Fibroblast of the aortic adventitia (primary cell): ENCODE data around the gene ABCA2. TPM values are rescaled to one million over a fixed set of nuclear protein-coding genes. Genes with fewer than 3 reads are reported as not detected.

Experiments
- DNase-seq: peaks from one replicate; pipeline ENCODE4 v3.0.0-alpha.2; 2010; ENCODE audit warnings: low read depth
- H3K4me3 ChIP-seq: 2 replicates; pipeline ENCODE4 v1.5.1; 2011; ENCODE audit warnings: low read depth, mild to moderate bottlenecking, control low read depth, low read length, moderate library complexity
- CTCF ChIP-seq: IDR thresholded peaks from 2 replicates; pipeline ENCODE4 v1.5.1; 2011; ENCODE audit warnings: mild to moderate bottlenecking, low read length, control low read depth, inconsistent platforms; ENCODE audit not compliant: insufficient read depth
- total RNA-seq: library from RNA; depleted of rRNA; stranded (reverse); fragments of >200 nt; gene quantifications from 2 replicates; pipeline ENCODE4 v1.2.3, GENCODE V29; 2012; ENCODE audit warnings: low replicate concordance

ABCA2 gene
- total RNA-seq, 1 donor = 21.0 TPM

GRCh38 chr9:136962701-136963248 is 65.3 kb downstream of the ABCA2 start:
- no peak for DNase-seq
- TF ChIP-seq CTCF = no peak
- no peak overlapping the region for H3K4me3 ChIP-seq

GRCh38 chr9:136962163-136962562 is 65.9 kb downstream of the ABCA2 start:
- TF ChIP-seq CTCF = no peak
- no peak overlapping the region for H3K4me3 ChIP-seq
- DNase-seq = no peak

GRCh38 chr9:136961279-136962065 is 66.6 kb downstream of the ABCA2 start:
- peak; percentile 52 for DNase-seq
- no peak overlapping the region for H3K4me3 ChIP-seq
- no peak for TF ChIP-seq CTCF

GRCh38 chr9:136960938-136961275 is 67.1 kb downstream of the ABCA2 start:
- no peak for DNase-seq
- no peak for TF ChIP-seq CTCF
- no peak overlapping the region for H3K4me3 ChIP-seq

GRCh38 chr9:136960212-136960937 is 67.7 kb downstream of the ABCA2 start:
- TF ChIP-seq CTCF = no peak
- H3K4me3 ChIP-seq = no peak overlapping the region

GRCh38 chr9:136958898-136959850 is 68.9 kb downstream of the ABCA2 start:
- DNase-seq = no peak
- TF ChIP-seq CTCF = no peak
- no peak overlapping the region for H3K4me3 ChIP-seq

More at GRCh38 chr9:136960212-136960937, 67.7 kb downstream of the ABCA2 start:
- no peak for DNase-seq
